ENCODE measurements around the gene PTPRN2. TPM values are rescaled to one million over a fixed set of nuclear protein-coding genes. Genes with fewer than 3 reads are reported as not detected.
A peak's percentile ranks its signal among the peaks of the same experiment; 100 is the strongest.

PTPRN2 gene
- total and polyA plus RNA-seq, 2 of the 8 experiments (the other 6 are each of a cell fraction or from before 2014, with no cell fraction given): 2.6 to 4.5 TPM

- no peak for DNase-seq (ENCODE audit: low read depth in 1 of 2, low spot score in 2 of 2)
- H3K9me3 ChIP-seq (ENCODE audit: insufficient read depth in 2 of 2, low read depth in 1 of 2, low read length in 1 of 2): peaks cover 13 to 14% of the 10 kb centered on the region in 2 experiments
- 89% methylated on average over 11 of the region's 11 CpGs; no CpG with 5 or more reads in 1 of the 2 experiments for WGBS, 2 experiments (ENCODE audit: extremely low coverage in 1 of 2, insufficient coverage in 1 of 2, insufficient read length in 1 of 2, insufficient replicate concordance in 2 of 2, low coverage in 1 of 2, low lambda C conversion rate in 2 of 2, missing lambda C conversion rate in 1 of 2)
- no peak overlapping the region for H2BK15ac ChIP-seq (ENCODE audit: low read length)
- H3K23me2 ChIP-seq (ENCODE audit: low read depth, low read length): no peaks in the 10 kb centered on the region
- H3K23ac ChIP-seq (ENCODE audit: insufficient read length): no peak overlapping the region
- H4K5ac ChIP-seq (ENCODE audit: insufficient read length, low read depth, low read length): no peak overlapping the region
- CTCF ChIA-PET (ENCODE audit: partially characterized antibody): no interaction called here
- H3K56ac ChIP-seq (replicated peaks; ENCODE audit: insufficient read length, low read depth, low read length): no peak overlapping the region
- POLR2A ChIA-PET (ENCODE audit: partially characterized antibody): no interaction called here
- no peak overlapping the region for H3K27ac ChIP-seq (ENCODE audit: low read depth, low read length)
- no peak for TF ChIP-seq HDAC2 (IDR thresholded peaks at IDR 0.05; ENCODE audit: borderline replicate concordance in 1 of 2, low read depth in 2 of 2, low read length in 2 of 2)
- no peak for TF ChIP-seq RFX5 (IDR thresholded peaks at IDR 0.05; ENCODE audit: borderline replicate concordance, low read depth, low read length)
- TF ChIP-seq ATF2 (IDR thresholded peaks at IDR 0.05; ENCODE audit: low read length): no peak
- no peak for TF ChIP-seq HDAC6 (IDR thresholded peaks at IDR 0.05; ENCODE audit: low read depth, low read length)
- TF ChIP-seq RXRA (IDR thresholded peaks at IDR 0.05; ENCODE audit: insufficient read depth, low read depth, low read length): no peak
- TF ChIP-seq MAX (IDR thresholded peaks at IDR 0.05): no peak
- TF ChIP-seq SIRT6 (IDR thresholded peaks at IDR 0.05; ENCODE audit: low read length): no peak
- no peak for TF ChIP-seq CHD1 (IDR thresholded peaks at IDR 0.05; ENCODE audit: low read depth, low read length)
- TF ChIP-seq EGR1 (IDR thresholded peaks at IDR 0.05; ENCODE audit: borderline replicate concordance, low read depth, low read length): no peak
- TF ChIP-seq YY1 (IDR thresholded peaks at IDR 0.05; ENCODE audit: low read depth, low read length): no peak
- TF ChIP-seq CBX5 (IDR thresholded peaks at IDR 0.05; ENCODE audit: low read depth, low read length): no peak
- no peak overlapping the region for H3K4me2 ChIP-seq (ENCODE audit: insufficient read depth in 1 of 2, low read depth in 2 of 2, low read length in 2 of 2)
- H3K4me3 ChIP-seq (ENCODE audit: extremely low read depth in 1 of 4, insufficient read depth in 2 of 4, low read depth in 3 of 4, low read length in 4 of 4): no peak overlapping the region
- no peak overlapping the region for H3K9ac ChIP-seq (replicated peaks in 1 of 4; ENCODE audit: extremely low read depth in 1 of 4, low read depth in 3 of 4, low read length in 3 of 4)
- H2BK120ac ChIP-seq (replicated peaks; ENCODE audit: low read depth, low read length): no peak overlapping the region
- H2BK5ac ChIP-seq (ENCODE audit: low read depth, low read length): peak overlapping the region; percentile 30; the same call in 1 of the 2 replicates
- H2BK12ac ChIP-seq (ENCODE audit: low read depth, low read length): peak overlapping the region; percentile 60; the same call in 1 of the 2 replicates
- no peak overlapping the region; the same call in 1 of the 2 replicates for H4K8ac ChIP-seq (ENCODE audit: extremely low read depth, insufficient read depth, low read length)
- H4K20me1 ChIP-seq (replicated peaks in 1 of 2; ENCODE audit: control insufficient read depth in 1 of 2, insufficient read depth in 2 of 2, low read length in 2 of 2): no peaks in the 10 kb centered on the region
- H2AK5ac ChIP-seq (ENCODE audit: low read depth, low read length): no peak overlapping the region
- H3K27me3 ChIP-seq (replicated peaks in 1 of 4; ENCODE audit: control insufficient read depth in 3 of 4, extremely low read depth in 1 of 4, insufficient read depth in 3 of 4, low read length in 3 of 4): no peaks in the 10 kb centered on the region; a peak in 2 of 7 replicates
- H3K36me3 ChIP-seq (ENCODE audit: control insufficient read depth in 2 of 4, insufficient read depth in 4 of 4, low read length in 3 of 4): no peaks in the 10 kb centered on the region; a peak in 1 of 8 replicates
- H3K79me2 ChIP-seq (ENCODE audit: control insufficient read depth in 1 of 2, insufficient read depth in 2 of 2, low read length in 2 of 2): no peaks in the 10 kb centered on the region
- no peak overlapping the region for H2BK20ac ChIP-seq (ENCODE audit: low read length)
- no peak overlapping the region for H2AFZ ChIP-seq (ENCODE audit: low read length)
- H3K4ac ChIP-seq (replicated peaks; ENCODE audit: insufficient read length, low read depth, low read length): no peak overlapping the region
- no peaks in the 10 kb centered on the region for H3K79me1 ChIP-seq (ENCODE audit: low read depth, low read length)
- H3K4me1 ChIP-seq (replicated peaks in 1 of 4; ENCODE audit: control insufficient read depth in 3 of 4, insufficient read depth in 4 of 4, low read length in 3 of 4): no peaks in the 10 kb centered on the region; a peak in 2 of 7 replicates
- no peak overlapping the region; the same call in 1 of the 2 replicates for H3K18ac ChIP-seq (ENCODE audit: extremely low read depth, low read length)
- no peak overlapping the region for H4K91ac ChIP-seq (replicated peaks; ENCODE audit: insufficient read length, low read length)
- no peak overlapping the region for H3K14ac ChIP-seq (ENCODE audit: insufficient read length)
- no peak for FAIRE-seq
These were observed 11.4 kb downstream of the PTPRN2 start for GRCh38 chr7:158576050-158576762.

Measured in H1 (cell line).